ENCODE measurements around the gene NRXN3.

GRCh38 chr14:79809849-79810612, 1639.9 kb downstream of the NRXN3 start:
- TF ChIP-seq, protein P1, sequence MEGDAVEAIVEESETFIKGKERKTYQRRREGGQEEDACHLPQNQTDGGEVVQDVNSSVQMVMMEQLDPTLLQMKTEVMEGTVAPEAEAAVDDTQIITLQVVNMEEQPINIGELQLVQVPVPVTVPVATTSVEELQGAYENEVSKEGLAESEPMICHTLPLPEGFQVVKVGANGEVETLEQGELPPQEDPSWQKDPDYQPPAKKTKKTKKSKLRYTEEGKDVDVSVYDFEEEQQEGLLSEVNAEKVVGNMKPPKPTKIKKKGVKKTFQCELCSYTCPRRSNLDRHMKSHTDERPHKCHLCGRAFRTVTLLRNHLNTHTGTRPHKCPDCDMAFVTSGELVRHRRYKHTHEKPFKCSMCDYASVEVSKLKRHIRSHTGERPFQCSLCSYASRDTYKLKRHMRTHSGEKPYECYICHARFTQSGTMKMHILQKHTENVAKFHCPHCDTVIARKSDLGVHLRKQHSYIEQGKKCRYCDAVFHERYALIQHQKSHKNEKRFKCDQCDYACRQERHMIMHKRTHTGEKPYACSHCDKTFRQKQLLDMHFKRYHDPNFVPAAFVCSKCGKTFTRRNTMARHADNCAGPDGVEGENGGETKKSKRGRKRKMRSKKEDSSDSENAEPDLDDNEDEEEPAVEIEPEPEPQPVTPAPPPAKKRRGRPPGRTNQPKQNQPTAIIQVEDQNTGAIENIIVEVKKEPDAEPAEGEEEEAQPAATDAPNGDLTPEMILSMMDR (IDR thresholded peaks at IDR 0.05 in 4 of 5, conservative IDR thresholded peaks at IDR 0.05 in 1 of 5): peak in 1 of 5 experiments; percentile 16
- TF ChIP-seq POLR2A (IDR thresholded peaks at IDR 0.05): no peak
